OCI-LY1 (cell line): ENCODE measurements around the gene TAX1BP3.

Source experiments
- CTCF ChIP-seq: fragments of 200-600 bp; sonication (generic), shearing (Covaris generic); IDR thresholded peaks from 2 replicates; pipeline ENCODE4 v1.5.1; 2017; ENCODE audit warnings: mild to moderate bottlenecking, antibody characterized with exemption, low read length, moderate library complexity, mixed read lengths
- EZH2 ChIP-seq: fragments of 200-600 bp; sonication (generic), shearing (Covaris generic); IDR thresholded peaks from 2 replicates; pipeline ENCODE4 v1.8.0; 2017; ENCODE audit warnings: borderline replicate concordance, mixed run types, mild to moderate bottlenecking, antibody characterized with exemption, low read length, moderate library complexity, mixed read lengths

DNA sequence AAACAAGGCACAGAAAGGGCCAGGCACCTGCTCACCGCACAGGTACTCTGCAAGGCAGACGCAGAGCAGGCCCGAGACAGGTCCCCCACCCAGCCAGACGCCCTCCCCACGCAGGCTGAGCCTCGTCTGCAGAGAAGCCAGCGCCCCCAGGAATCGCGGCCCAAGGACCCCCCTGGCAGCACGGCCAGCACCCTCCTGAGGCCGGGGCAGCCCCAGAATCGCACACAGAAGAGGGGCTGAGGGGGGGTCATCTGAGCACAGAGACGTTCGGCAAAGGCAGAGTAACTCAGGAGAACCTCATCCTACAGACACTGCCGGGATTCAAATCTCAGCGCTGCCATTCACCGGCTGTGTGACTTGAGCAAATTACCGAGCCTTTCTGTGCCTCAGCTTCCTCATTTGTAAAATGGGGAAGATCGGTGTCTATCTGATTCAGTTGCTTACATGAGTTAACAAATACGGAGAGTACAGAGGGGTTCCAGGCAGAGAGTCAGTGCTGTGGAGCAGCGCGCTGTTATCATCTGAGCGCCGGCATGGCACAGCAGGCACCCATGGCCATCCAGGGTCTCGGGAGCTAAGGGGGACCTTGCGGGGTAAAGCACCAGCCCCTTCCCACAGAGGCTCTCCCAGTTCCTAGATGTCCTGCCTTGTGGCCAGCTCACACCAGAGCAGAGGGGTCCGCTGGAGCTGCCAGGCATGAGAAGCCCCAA is 10.6 kb upstream of the TAX1BP3 start:
- TF ChIP-seq CTCF (no peak), EZH2 (no peak)
